ENCODE results near the gene SAP30BP. TPM values are rescaled to one million over a fixed set of nuclear protein-coding genes. Genes with fewer than 3 reads are reported as not detected.

SAP30BP gene
- total and polyA plus RNA-seq, 4 donors: 20.9 to 33.4 (median 30.2) TPM

GRCh38 chr17:75739801-75740200, 72.7 kb downstream of the SAP30BP start:
- WGBS: 93% methylated on average over 14 of the region's 14 CpGs
- DNase-seq (ENCODE audit: low spot score): no peak
- H3K27ac ChIP-seq (ENCODE audit: low read depth in 1 of 2, low read length in 2 of 2): no peak overlapping the region
- no peak overlapping the region for H3K9ac ChIP-seq (ENCODE audit: low read depth in 1 of 2, low read length in 2 of 2)
- H3K36me3 ChIP-seq (ENCODE audit: control insufficient read depth in 4 of 4, insufficient read depth in 3 of 4, low read depth in 1 of 4, low read length in 3 of 4): no peaks in the 10 kb centered on the region
- peaks cover 2 to 7% (median 3%) of the 10 kb centered on the region in 4 donors for H3K4me1 ChIP-seq (ENCODE audit: control insufficient read depth in 4 of 4, insufficient read depth in 4 of 4, low read length in 3 of 4)
- H3K27me3 ChIP-seq (ENCODE audit: control insufficient read depth in 4 of 4, insufficient read depth in 4 of 4, low read length in 3 of 4): no peaks in the 10 kb centered on the region
- no peaks in the 10 kb centered on the region for H3K9me3 ChIP-seq (ENCODE audit: control insufficient read depth in 4 of 4, low read length in 3 of 4)
- no peak overlapping the region for H3K4me3 ChIP-seq (ENCODE audit: low read depth in 1 of 3, low read length in 3 of 3)
- no peak for TF ChIP-seq RXRA (IDR thresholded peaks at IDR 0.05)
- no peak for TF ChIP-seq ZBTB33 (IDR thresholded peaks at IDR 0.05)
- no peak for TF ChIP-seq JUND (IDR thresholded peaks at IDR 0.05)
- no peak for TF ChIP-seq FOXA2 (IDR thresholded peaks at IDR 0.05)
- no peak for TF ChIP-seq RAD21 (IDR thresholded peaks at IDR 0.05)
- TF ChIP-seq ATF3 (IDR thresholded peaks at IDR 0.05): no peak
- TF ChIP-seq HNF4G (IDR thresholded peaks at IDR 0.05): no peak
- no peak for TF ChIP-seq EGR1 (IDR thresholded peaks at IDR 0.05; ENCODE audit: low read depth in 2 of 2)
- TF ChIP-seq CTCF (IDR thresholded peaks at IDR 0.05; ENCODE audit: low read depth, low read length, missing input control): no peak
- TF ChIP-seq YY1 (IDR thresholded peaks at IDR 0.05): no peak

GRCh38 chr17:75740215-75740614, 73.1 kb downstream of the SAP30BP start:
- no peak for DNase-seq (ENCODE audit: low spot score)
- WGBS: 94% methylated on average over 17 of the region's 17 CpGs
- TF ChIP-seq HNF4G (IDR thresholded peaks at IDR 0.05): no peak
- no peak for TF ChIP-seq RAD21 (IDR thresholded peaks at IDR 0.05)
- no peak for TF ChIP-seq YY1 (IDR thresholded peaks at IDR 0.05)
- TF ChIP-seq MAX (IDR thresholded peaks at IDR 0.05): no peak
- no peak for TF ChIP-seq NR2F2 (IDR thresholded peaks at IDR 0.05)
- TF ChIP-seq RXRA (IDR thresholded peaks at IDR 0.05): no peak
- TF ChIP-seq TAF1 (conservative IDR thresholded peaks at IDR 0.05): no peak
- no peaks in the 10 kb centered on the region for H3K27me3 ChIP-seq (ENCODE audit: control insufficient read depth in 4 of 4, insufficient read depth in 4 of 4, low read length in 3 of 4)
- H3K36me3 ChIP-seq (ENCODE audit: control insufficient read depth in 4 of 4, insufficient read depth in 3 of 4, low read depth in 1 of 4, low read length in 3 of 4): no peaks in the 10 kb centered on the region
- no peaks in the 10 kb centered on the region for H3K9me3 ChIP-seq (ENCODE audit: control insufficient read depth in 4 of 4, low read length in 3 of 4)
- no peak overlapping the region for H3K27ac ChIP-seq (ENCODE audit: low read depth in 1 of 2, low read length in 2 of 2)
- no peak overlapping the region for H3K4me3 ChIP-seq (ENCODE audit: low read depth in 1 of 3, low read length in 3 of 3)
- no peak overlapping the region for H3K9ac ChIP-seq (ENCODE audit: low read depth in 1 of 2, low read length in 2 of 2)
- H3K4me1 ChIP-seq (ENCODE audit: control insufficient read depth in 4 of 4, insufficient read depth in 4 of 4, low read length in 3 of 4): peaks cover 2 to 7% (median 2%) of the 10 kb centered on the region in 4 donors

- TF ChIP-seq GABPA (IDR thresholded peaks at IDR 0.05 in 1 of 2, conservative IDR thresholded peaks at IDR 0.05 in 1 of 2): no peak
- no peak overlapping the region for H3K9ac ChIP-seq (ENCODE audit: low read depth in 1 of 2, low read length in 2 of 2)
- H3K4me3 ChIP-seq (ENCODE audit: low read depth in 1 of 3, low read length in 3 of 3): no peak overlapping the region
- H3K27me3 ChIP-seq (ENCODE audit: control insufficient read depth in 4 of 4, insufficient read depth in 4 of 4, low read length in 3 of 4): no peaks in the 10 kb centered on the region
- no peaks in the 10 kb centered on the region for H3K9me3 ChIP-seq (ENCODE audit: control insufficient read depth in 4 of 4, low read length in 3 of 4)
- H3K4me1 ChIP-seq (ENCODE audit: control insufficient read depth in 4 of 4, insufficient read depth in 4 of 4, low read length in 3 of 4): peaks cover 2 to 7% (median 2%) of the 10 kb centered on the region in 4 donors
- no peak for DNase-seq (ENCODE audit: low spot score)
- 84% methylated on average over 17 of the region's 17 CpGs for WGBS
- H3K27ac ChIP-seq (ENCODE audit: low read depth in 1 of 2, low read length in 2 of 2): no peak overlapping the region
- no peaks in the 10 kb centered on the region for H3K36me3 ChIP-seq (ENCODE audit: control insufficient read depth in 4 of 4, insufficient read depth in 3 of 4, low read depth in 1 of 4, low read length in 3 of 4)
Measured at GRCh38 chr17:75740631-75741077, 73.5 kb downstream of the SAP30BP start.
